Adrenal gland (tissue), 12 donors: ENCODE results near the gene SLC36A3. TPM values are rescaled to one million over a fixed set of nuclear protein-coding genes. Genes with fewer than 3 reads are reported as not detected.
A peak's percentile ranks its signal among the peaks of the same experiment; 100 is the strongest.

Experiments used
- DNase-seq, 7 donors: peaks; one replicate each; pipeline ENCODE4 v3.0.0-alpha.2; 2019 to 2020
- H3K27ac ChIP-seq, 5 donors: fragments of 200-600 bp; sonication (generic) in 4 of 5; 1 replicate in 3 of 5; 2 replicates in 2 of 5; pipeline versions ENCODE4 v1.5.1 to v1.8.0; 2016 to 2020; ENCODE audit warnings: mild to moderate bottlenecking in 1 of 5
- H3K27me3 ChIP-seq: fragments of 200-600 bp; 2 replicates; pipeline ENCODE4 v1.8.0; 2021
- H3K36me3 ChIP-seq, 2 donors: fragments of 200-600 bp; replicated peaks in 1 of 2; 1 replicate in 1 of 2; 2 replicates in 1 of 2; pipeline versions ENCODE4 v1.5.1 to v1.8.0; 2018 to 2022
- H3K4me1 ChIP-seq, 2 donors: fragments of 200-600 bp; replicated peaks in 1 of 2; 1 replicate in 1 of 2; 2 replicates in 1 of 2; pipeline versions ENCODE4 v1.5.1 to v1.8.0; 2018 to 2021
- H3K4me3 ChIP-seq, 4 donors: fragments of 200-600 bp; sonication (generic) in 3 of 4; one replicate each; pipeline ENCODE4 v1.5.1; 2016 to 2018
- H3K9me3 ChIP-seq, 3 donors: fragments of 200-600 bp; sonication (generic) in 1 of 3; replicated peaks in 1 of 3; 1 replicate in 2 of 3; 2 replicates in 1 of 3; pipeline versions ENCODE4 v1.5.1 to v1.8.0; 2016 to 2021
- POLR2A ChIP-seq, 2 donors: fragments of 450-650 bp; IDR thresholded peaks; one replicate each; pipeline ENCODE4 v1.6.1; 2017; ENCODE audit warnings: antibody characterized with exemption in 2 of 2, mild to moderate bottlenecking in 2 of 2, moderate library complexity in 1 of 2
- WGBS, 4 donors: extraction: QIAGEN DNeasy Blood & Tissue Kit in 2 of 4; methylation state at CpG; one replicate each; pipeline versions ENCODE4 v1.1.5 to v1.1.7; 2013 to 2017; 5-methylcytosine and 5-hydroxymethylcytosine counted together
- intact Hi-C, 2 donors: fragments of 100-400 bp; cut with DNase I; formaldehyde crosslinking; loops; one replicate each; pipeline versions ENCODE4 v1.14.1 to v1.15.0; 2022 to 2023
- polyA plus RNA-seq, 3 donors: library from polyadenylated mRNA; stranded (reverse); fragments of 200-250 nt in 2 of 3; fragments of 350-450 nt in 1 of 3; fragmentation: Illumina TruSeq in 1 of 3; extraction: RNeasy Lipid Tissue Mini Kit (QIAGEN cat#74804) in 1 of 3; gene quantifications; one replicate each; pipeline ENCODE4 v1.2.3, GENCODE V29; 2013 to 2014
- total RNA-seq, 9 donors: library from RNA; depleted of rRNA in 4 of 9; stranded (reverse); fragments of >200 nt in 4 of 9; fragments of 120-200 nt in 1 of 9; fragmentation: NEBNext Ultra II Directional in 1 of 9; extraction: Animal tissue kit (Norgen Biotek cat#: 25700) in 1 of 9; gene quantifications; one replicate each; pipeline versions ENCODE4 v1.1.0 to v1.2.4, GENCODE V29; 2013 to 2023
- TF ChIP-seq, protein P1 (sequence below), 6 experiments: fragments of 450-650 bp in 4 of 6; fragments of 200-600 bp in 2 of 6; sonication (generic) in 1 of 6; IDR thresholded peaks; 1 replicate in 5 of 6; 2 replicates in 1 of 6; pipeline versions ENCODE4 v1.5.1 to v1.8.0; 2016 to 2021; ENCODE audit warnings: antibody characterized with exemption in 6 of 6, mild to moderate bottlenecking in 2 of 6, moderate library complexity in 1 of 6
- donor health status: healthy with polysubstance abuse.
- donor health status: Bipolar disorder and iron deficiency.
- donor health status: DM: yes; HTN: yes; CAD: no.
- donor health status: DM: no; HTN: no; CAD: no.
- donor health status: DM: no; HTN: no; CAD: no.
- donor health status: DM: yes; HTN: yes; CAD: no.

The SLC36A3 gene
- total and polyA plus RNA-seq, 12 donors, result not detected

DNA sequence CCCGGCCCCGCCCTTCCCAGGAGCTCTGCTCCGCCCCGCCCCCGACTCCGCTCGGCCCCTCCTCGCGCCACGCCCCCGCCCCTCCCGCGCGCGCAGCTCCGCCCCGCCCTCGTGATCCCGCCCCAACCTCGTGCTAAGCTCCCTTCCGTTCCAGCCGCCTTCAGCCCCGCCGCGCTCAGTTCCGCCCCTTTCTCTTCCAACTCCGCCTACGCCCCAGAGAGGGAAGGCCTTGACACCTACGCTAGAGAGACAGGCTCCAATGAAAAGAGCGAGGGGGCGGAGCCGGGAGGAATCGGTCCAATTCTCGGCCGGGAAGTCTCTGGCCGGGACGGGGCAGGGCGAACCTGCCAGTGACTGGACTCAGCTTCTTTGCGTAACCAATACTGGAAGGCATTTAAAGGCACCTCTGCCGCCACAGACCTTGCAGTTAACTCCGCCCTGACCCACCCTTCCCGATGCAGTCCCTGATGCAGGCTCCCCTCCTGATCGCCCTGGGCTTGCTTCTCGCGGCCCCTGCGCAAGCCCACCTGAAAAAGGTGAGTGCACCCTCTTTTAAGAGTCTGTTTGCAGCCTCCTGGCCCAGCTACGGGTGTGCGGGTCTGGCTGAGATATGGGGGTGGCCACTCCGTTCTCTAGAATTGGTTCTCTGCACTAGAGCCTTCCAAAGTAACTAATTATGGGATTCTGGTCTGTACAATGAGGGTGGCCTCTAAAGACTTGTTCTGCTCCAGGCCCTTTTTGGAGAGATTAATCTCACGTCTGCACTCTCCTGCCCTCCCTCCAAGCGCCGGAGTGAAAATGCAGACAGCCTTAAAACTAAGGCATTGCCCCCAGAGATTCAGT lies 50.6 kb downstream of the SLC36A3 start, which contains the start of gene GM2A:
Gene GM2A (plus strand): TSS at position 424 of the 843 bp plus-strand sequence. CDS start 32 bp downstream, at position 456.
- TF ChIP-seq, protein P1, sequence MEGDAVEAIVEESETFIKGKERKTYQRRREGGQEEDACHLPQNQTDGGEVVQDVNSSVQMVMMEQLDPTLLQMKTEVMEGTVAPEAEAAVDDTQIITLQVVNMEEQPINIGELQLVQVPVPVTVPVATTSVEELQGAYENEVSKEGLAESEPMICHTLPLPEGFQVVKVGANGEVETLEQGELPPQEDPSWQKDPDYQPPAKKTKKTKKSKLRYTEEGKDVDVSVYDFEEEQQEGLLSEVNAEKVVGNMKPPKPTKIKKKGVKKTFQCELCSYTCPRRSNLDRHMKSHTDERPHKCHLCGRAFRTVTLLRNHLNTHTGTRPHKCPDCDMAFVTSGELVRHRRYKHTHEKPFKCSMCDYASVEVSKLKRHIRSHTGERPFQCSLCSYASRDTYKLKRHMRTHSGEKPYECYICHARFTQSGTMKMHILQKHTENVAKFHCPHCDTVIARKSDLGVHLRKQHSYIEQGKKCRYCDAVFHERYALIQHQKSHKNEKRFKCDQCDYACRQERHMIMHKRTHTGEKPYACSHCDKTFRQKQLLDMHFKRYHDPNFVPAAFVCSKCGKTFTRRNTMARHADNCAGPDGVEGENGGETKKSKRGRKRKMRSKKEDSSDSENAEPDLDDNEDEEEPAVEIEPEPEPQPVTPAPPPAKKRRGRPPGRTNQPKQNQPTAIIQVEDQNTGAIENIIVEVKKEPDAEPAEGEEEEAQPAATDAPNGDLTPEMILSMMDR (IDR thresholded peaks at IDR 0.05), result no peak
- peak; percentile 78 to 99 for TF ChIP-seq POLR2A (IDR thresholded peaks at IDR 0.05)
- no peaks in the 10 kb centered on the region for H3K36me3 ChIP-seq
- H3K27me3 ChIP-seq, result no peaks in the 10 kb centered on the region
- WGBS, 4 donors, result 0 to 1% (median 0%) methylated on average over 13 to 52 of the region's 52 CpGs
- intact Hi-C loops, result no loop called here
- peak; percentile 99 to 100 (median 100) for DNase-seq
- peaks cover 24 to 36% of the 10 kb centered on the region in 2 donors for H3K4me1 ChIP-seq
- peak within 1 kb of the TSS in 3 of 4 donors; percentile 66 to 85 (median 73) for H3K4me3 ChIP-seq
- H3K9me3 ChIP-seq, result no peaks in the 10 kb centered on the region
- peak within 1 kb of the TSS; percentile 62 to 79 (median 70) for H3K27ac ChIP-seq

DNA sequence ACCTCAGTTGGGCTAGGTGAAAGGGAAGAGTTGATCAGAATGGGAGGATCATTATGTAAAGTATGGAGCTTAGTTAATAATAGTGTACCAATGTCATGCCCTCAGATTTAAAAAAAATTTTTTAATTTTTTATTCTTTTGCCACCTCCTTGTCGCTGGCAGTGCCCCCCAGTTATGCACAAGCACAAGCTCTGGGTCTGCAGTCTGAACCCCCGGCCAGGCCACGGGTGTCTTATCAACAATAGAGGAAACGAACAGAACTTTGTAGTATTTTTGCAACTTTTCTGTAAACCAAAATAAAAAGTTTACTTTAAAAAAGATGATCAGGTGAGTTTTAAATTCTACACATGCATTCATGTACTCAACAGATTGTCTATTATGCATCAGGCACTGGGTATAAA lies 51.9 kb downstream of the SLC36A3 start:
- TF ChIP-seq, protein P1 (IDR thresholded peaks at IDR 0.05), result no peak
- TF ChIP-seq POLR2A (IDR thresholded peaks at IDR 0.05), result no peak
- WGBS, 4 donors, result 93 to 98% (median 95%) methylated on average over 4 of the region's 4 CpGs
- no peaks in the 10 kb centered on the region for H3K36me3 ChIP-seq
- no peaks in the 10 kb centered on the region for H3K9me3 ChIP-seq
- no peak overlapping the region for H3K4me3 ChIP-seq
- H3K27me3 ChIP-seq, result no peaks in the 10 kb centered on the region
- no peak overlapping the region for H3K27ac ChIP-seq
- intact Hi-C loops, result no loop called here
- peaks cover 20 to 35% of the 10 kb centered on the region in 2 donors for H3K4me1 ChIP-seq
- DNase-seq, result no peak

DNA sequence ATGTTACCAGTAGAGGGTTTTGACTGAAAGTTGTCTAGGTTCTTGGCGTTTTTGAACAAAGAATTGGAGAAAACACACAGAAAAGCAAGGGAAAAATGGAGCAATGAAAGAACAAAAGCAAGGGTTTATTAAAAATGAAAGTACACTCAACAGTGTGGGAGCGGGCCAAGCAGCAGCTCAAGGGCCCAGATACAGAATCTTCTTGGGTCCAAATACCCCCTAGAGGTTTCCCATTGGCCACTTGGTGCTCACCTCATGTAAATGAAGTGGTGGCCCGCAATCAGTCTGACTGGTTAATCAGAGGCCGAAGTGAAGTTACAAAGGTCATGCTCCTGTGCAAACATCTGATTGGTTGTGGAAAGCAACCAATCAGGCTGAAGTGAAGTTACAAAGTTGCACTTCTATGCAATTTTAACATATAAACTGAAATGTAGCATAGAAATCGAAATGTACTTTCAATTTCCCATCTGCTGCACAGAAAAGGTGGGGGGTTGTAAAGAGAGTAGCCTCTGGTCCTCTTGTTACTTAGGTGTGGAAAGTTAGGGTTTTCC lies 52.5 kb downstream of the SLC36A3 start:
- Histone ChIP-seq H3K4me1 (peaks cover 18 to 30% of the 10 kb centered on the region in 2 donors), H3K27ac (no peak overlapping the region), H3K4me3 (no peak overlapping the region), H3K27me3 (no peaks in the 10 kb centered on the region), H3K36me3 (no peaks in the 10 kb centered on the region), H3K9me3 (no peaks in the 10 kb centered on the region)
- intact Hi-C loops, result no loop called here
- TF ChIP-seq POLR2A (IDR thresholded peaks at IDR 0.05), result no peak
- TF ChIP-seq, protein P1 (IDR thresholded peaks at IDR 0.05), result no peak
- DNase-seq, result no peak
- 83 to 94% (median 89%) methylated on average over 5 of the region's 5 CpGs for WGBS, 4 donors

DNA sequence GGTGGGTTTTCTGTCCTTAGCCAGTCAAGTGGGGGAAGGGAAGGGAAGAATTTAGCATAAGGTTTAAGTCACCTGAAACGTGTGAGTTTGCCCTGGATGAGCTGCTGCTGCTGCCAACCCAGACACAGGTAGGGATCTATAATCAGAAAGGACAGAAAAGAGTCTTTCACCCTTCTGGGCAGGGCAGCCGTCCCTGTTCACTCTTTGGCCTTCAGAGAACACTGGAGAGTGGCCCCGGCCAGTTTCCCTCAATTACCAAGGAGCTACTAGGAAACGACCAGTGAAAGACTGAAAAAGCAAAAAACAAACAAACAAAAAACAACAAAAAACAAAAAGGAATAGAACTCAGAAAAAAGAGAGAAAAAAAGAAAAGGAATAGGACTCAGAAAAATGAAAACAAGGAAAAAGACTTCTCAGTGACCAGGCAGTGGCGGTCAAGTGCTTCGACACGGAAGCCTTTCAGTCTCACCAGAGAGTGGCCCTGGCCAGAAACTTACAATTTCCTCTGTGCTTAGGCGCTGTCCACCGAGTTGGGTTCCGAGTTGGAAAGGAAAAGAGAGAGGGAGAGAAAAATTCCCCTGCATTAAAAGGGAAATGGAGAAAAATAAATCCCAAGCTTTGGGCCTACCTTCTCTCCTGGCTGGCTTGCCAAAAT lies 53.1 kb downstream of the SLC36A3 start:
- intact Hi-C loops, result no loop called here
- TF ChIP-seq, protein P1 (IDR thresholded peaks at IDR 0.05), result no peak
- no peak for TF ChIP-seq POLR2A (IDR thresholded peaks at IDR 0.05)
- DNase-seq, result no peak
- Histone ChIP-seq H3K4me3 (no peak overlapping the region), H3K27me3 (no peaks in the 10 kb centered on the region), H3K9me3 (no peaks in the 10 kb centered on the region), H3K36me3 (no peaks in the 10 kb centered on the region), H3K4me1 (peaks cover 12 to 24% of the 10 kb centered on the region in 2 donors), H3K27ac (no peak overlapping the region)
- 86 to 90% (median 87%) methylated on average over 10 of the region's 10 CpGs for WGBS, 4 donors
